ENCODE results near the gene OIT3.
A peak's percentile ranks its signal among the peaks of the same experiment; 100 is the strongest.
"Not testable (repeated sequence)": the region's sequence is repeated elsewhere in the genome, so short reads cannot be mapped to it uniquely, and the experiment has no call there.

Gene OIT3

DNA sequence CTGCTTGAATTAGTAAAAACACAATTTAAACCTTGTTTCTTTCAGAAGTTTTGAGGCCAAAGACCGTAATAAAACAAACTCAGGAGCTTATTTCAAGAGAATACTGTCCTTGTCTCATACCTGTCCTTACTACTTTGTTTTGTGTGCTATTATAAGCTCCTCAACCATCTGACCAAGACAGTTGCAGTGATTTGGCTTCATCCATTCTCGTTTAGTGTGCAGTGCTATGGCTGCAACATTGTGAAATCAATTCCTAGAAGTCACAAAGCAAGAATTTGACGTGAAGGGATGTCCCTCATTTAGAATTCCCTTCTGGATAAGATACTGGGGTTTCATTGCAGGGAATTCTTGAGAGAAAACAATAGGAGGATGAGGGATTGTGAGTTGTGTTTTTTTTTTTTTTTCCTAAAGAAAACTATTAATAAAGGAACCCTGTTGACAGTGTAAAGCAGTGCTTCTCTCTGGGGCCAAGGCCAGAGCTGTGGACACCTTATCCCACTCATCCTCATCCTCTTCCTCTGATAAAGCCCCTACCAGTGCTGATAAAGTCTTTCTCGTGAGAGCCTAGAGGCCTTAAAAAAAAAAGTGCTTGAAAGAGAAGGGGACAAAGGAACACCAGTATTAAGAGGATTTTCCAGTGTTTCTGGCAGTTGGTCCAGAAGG is at the start of gene OIT3:
Gene OIT3, plus strand, starts transcription at position 604 of the 663 bp plus-strand sequence. CDS start 60 bp downstream, outside the sequence.
- DNase-seq, result no peak

- DNase-seq, result no peak
These were observed 47.3 kb upstream of the OIT3 start for GRCh38 chr10:72846238-72846637.

DNA sequence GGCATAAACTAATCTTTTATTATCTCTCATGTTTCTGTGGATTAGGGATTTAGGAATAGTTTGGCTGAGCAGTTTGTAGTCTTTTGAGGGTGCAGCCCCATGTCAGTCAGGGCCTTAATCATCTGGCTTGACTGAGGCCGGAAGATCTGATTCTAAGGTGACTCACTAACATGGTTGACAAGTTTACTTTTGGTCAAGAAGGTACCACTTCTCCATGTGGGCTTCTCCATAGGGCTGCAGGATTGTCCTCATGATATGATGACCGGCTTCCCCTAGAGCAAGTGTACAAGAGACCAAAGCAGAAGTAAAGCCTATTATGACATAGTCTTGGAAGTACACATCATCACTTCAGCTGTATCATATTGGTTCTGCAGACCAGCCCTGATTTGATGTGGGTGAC is 45.9 kb upstream of the OIT3 start:
- DNase-seq, result no peak

DNA sequence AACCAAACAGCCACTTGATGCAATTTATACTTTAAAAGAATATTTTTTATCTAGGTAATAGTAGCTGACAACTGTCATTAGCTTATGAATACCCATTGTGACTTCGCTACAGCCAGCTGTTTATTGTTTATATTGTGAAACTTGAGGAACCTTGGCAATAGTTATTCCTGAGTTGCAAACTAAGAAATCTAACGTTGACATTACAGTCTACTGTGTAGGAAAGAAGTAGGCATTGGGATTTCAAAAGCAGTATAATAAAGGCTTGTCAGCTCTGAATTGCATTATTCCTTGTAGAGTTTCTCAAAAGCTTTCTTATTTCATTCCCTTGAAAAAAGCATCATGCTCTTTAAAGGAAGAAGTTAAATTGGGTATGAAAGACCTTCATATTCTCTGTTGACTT is 42.7 kb upstream of the OIT3 start:
- DNase-seq, result no peak

- no peak for DNase-seq
These were observed 42.0 kb upstream of the OIT3 start for GRCh38 chr10:72851509-72851908.

- DNase-seq, result no peak
These were observed 41.0 kb upstream of the OIT3 start for GRCh38 chr10:72852508-72852907.

- DNase-seq, result no peak
These were observed 38.4 kb upstream of the OIT3 start for GRCh38 chr10:72855129-72855528.

GRCh38 chr10:72855790-72856189 is 37.7 kb upstream of the OIT3 start:
- no peak for DNase-seq

GRCh38 chr10:72858067-72858466 is 35.5 kb upstream of the OIT3 start:
- no peak for DNase-seq

- DNase-seq, result no peak
These were observed 30.6 kb upstream of the OIT3 start for GRCh38 chr10:72862957-72863356.

DNA sequence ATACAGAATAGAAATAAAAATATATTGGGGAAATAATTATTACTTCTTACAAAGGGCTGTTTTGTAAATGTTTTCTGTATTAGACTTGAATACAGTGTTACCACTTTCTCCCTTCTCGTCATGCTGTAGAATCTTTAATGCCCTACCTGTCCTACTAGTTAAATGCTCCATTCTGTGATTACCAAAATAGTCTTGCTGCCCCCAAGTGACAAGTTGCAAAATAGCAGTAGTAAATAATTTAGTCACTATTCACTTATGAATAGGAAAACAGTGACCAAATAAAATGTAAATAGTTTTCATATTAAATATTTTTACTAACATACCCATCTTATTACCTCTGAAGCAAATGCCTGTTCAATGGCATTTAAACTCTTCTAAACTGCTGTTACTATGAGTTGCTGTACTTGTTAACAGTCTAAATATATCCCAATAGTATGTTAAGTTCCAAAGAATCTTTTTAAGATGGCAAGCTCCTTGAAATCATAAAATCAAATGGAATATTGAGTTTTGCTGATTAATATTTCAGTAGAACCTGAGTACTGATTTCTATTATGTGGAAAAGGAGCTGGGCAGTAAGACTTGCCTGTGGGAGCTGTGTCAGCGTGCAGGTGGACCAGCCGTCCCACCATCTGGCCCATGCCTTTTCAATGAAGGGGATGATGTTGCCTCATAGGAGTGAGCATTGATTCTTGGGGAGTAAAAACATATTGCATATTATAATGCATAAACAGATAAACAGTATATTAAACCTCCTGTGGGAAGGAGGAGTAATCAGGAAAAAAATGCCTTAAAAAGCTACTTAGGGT is 18.1 kb upstream of the OIT3 start:
- peak; percentile 7 for DNase-seq

- DNase-seq, result no peak
These were observed 14.3 kb upstream of the OIT3 start for GRCh38 chr10:72879245-72879644.

- DNase-seq, result no peak
These were observed 12.2 kb upstream of the OIT3 start for GRCh38 chr10:72881291-72881690.

DNA sequence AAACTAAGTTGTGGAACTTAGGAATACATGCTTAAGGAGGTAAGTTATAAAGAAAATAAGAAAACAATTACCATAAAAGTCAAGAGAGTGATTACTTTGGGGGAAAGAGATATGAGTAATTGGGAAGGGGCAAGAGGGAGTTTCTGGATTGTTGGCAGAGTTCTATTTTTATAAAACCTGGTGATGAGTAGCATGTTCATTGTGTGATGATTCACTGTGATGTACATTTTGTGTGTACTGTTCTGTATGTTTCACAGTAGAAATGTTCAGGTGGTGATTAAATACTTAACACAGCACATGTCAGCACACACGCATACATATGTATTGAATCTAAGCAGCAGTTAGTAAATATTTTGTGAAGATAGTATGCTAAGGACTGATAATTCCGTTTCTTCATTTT is 9.7 kb upstream of the OIT3 start:
- DNase-seq, result no peak

DNA sequence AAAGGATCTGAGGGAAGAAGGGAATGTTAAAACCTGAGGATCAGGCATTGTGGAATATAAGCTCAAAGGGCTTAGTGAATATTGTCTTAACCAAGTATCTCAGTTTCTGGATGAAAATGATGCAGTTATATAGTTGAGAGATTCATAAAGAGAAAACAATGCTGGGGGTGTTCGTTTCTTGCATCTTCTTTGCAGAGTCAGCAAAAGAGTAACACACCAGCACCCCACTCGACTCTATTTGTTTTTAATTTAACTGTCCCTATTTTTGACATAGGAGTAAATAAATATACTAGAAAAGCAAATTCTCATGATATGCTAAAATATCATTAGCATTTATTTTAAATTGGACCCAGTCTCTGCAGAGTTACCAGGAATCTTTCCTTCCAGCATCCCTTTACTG is 7.6 kb upstream of the OIT3 start:
- no peak for DNase-seq

DNA sequence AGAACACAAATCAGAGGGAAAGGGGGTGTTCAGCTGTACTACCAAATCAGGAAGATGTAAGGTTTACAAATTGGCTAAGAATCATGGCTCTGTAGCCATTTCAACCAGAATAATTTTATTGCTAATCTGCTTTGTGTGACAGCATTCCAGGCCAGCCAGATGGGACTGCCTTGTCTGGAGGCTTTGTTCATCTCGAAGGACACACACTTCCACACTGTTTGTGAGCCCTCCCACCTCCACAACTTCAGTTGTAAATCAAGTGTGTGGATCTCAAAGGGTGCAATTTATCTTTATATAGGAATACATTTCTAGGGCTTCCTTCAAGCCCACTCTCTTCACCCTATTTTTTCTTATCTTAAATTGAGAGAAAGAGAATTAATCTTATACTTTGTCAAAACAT is 6.9 kb upstream of the OIT3 start:
- no peak for DNase-seq

GRCh38 chr10:72887043-72887442 is 6.5 kb upstream of the OIT3 start:
- DNase-seq, result no peak

DNA sequence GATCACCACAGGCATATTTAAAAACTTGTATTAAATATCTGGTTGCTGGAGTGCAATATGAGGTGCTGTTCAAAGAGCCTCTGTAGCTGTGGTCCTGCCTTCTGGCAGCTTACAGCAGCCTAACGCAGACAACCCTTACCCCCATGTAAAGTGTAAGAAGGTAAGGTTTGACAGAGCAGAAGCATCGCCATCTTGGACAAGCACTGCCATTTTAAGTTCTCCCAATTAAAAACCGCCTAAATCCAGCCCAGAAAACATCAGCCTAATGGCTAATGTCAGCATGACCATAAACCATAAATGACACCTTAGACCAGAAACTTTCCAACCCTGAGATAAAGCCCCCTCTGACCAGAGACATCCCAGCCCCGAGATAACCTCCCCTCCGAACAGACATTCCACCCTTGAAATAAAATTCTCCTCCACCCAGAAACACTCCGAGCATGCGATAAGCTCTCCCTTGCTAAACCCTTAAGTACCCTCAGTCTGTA is 5.3 kb upstream of the OIT3 start:
- no peak for DNase-seq

GRCh38 chr10:72889391-72889831 is 4.1 kb upstream of the OIT3 start:
- DNase-seq, result no peak

DNA sequence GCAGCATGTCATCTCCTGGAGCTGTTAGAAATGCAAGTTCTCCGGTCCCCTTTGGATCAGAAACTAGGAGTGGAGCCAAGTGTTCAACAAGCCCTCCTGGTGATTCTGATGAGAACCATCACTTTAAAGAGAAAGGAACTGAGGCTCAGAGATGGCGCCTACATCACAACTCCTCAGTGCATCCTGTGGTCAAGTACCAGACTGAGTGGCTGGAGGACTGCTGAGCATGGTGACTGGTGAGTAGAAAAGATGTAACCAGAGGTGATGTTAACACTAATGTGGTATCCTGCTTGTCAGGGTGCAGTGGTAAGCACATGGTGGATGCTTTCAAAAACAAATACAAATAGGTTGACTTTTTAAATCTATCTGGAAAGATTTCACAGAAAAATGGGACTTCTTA is 3.5 kb upstream of the OIT3 start:
- DNase-seq, result no peak

GRCh38 chr10:72895236-72895850 is 1.8 kb downstream of the OIT3 start:
- no peak for DNase-seq

DNA sequence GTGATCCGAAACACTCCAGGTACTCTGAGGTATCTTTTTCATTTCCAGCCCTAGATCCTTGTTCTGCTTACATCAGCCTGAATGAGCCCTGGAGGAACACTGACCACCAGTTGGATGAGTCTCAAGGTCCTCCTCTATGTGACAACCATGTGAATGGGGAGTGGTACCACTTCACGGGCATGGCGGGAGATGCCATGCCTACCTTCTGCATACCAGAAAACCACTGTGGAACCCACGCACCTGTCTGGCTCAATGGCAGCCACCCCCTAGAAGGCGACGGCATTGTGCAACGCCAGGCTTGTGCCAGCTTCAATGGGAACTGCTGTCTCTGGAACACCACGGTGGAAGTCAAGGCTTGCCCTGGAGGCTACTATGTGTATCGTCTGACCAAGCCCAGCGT is 5.1 kb downstream of the OIT3 start:
- DNase-seq, result no peak

DNA sequence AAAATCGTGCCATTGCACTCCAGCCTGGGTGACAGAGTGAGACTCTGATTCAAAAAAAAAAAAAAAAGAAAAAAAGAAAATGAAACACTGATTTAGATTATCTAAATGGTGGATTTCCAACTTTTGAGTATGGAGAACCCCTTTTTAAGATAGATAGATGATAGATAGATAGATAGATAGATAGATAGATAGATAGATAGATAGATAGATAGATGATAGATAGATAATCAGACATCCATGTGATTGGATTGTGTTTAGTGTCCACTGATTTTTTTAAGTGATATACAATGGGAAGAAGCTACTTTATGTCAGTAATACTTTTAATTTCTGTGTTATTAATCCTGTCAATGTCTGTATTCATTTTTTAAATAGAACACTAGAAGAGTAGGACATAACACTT is 6.0 kb downstream of the OIT3 start:
- DNase-seq, result no peak

DNA sequence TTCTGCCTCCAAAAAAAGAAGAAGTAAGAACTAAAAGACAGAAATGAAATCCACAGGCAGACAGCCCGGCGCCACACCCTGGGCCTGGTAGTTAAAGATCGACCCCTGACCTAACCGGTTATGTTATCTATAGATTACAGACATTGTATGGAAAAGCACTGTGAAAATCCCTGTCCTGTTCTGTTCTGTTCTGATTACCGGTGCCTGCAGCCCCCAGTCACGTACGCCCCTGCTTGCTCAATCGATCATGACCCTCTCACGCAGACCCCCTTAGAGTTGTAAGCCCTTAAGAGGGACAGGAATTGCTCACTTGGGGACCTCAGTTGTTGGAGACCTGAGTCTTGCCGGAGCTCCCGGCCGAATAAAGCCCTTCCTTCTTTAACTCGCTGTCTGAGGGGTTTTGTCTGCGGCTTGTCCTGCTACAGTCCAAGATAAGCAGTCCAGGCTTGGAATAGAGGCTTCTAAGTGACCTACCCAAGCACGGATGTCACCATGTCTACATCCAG is 10.5 kb downstream of the OIT3 start:
- DNase-seq, result not testable (repeated sequence)

All from RPMI8226 (cell line).